ENCODE data around the gene PER2. TPM values are rescaled to one million over a fixed set of nuclear protein-coding genes. Genes with fewer than 3 reads are reported as not detected.

The PER2 gene
- total RNA-seq, 1 donor from 2014 or later: 15.3 TPM

DNA sequence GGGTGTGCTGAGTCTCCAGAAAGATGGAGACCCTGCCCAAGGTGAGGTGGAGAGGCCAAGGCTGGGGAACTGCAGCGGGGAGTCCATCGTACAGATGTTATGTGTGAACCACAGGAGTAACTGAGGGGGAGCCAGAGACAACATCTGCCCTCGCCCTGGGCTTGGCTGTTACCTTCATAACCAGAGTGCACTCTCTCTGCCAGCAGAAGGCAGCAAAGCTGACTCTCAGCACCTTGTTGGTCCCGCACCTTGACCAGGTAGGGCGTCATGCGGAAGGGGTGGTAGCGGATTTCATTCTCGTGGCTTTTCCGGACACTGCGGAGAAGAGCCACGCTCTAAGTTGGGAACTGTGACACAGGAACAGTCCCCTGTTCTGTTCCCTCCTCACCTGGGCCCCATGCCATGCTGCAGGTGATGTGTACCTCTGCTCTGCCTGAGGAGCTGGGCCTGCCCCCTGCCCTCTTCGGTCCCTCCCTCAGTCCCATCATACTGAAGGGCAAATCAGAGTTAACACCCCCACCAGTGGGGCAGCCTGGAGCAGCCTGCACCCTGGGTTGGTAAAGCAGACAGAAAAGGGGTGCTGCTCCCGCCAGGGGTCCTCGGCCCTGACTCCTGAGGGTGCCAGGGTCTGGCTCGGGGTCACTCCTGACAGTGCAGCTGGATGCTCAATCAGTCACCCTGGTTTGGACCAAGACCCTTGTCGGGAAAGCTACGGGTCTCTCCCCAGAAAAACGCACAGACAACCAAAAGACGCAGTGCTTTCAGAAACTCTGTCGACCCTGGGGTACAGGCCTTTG is 20.3 kb downstream of the PER2 start:
- DNase-seq: no peak

- no peak for DNase-seq
Measured at GRCh38 chr2:238267341-238267710, 21.1 kb downstream of the PER2 start.

DNA sequence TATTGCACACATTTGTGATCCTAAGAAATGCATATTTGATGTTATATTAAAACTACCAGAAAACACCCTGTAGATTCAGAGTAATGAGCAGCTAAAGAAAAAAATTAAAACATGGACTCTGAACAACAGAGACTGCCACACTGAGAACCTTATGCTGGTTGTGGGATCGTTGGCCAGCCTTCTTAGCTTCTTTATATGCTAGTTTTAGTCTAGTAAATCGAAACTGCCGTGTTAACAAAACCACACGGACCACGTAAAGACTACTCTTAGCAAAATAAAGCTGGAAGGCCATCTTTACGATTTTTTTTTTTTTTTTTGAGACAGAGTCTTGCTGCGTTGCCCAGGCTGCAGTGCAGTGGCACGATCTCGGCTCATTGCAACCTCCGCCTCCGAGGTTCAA is 22.8 kb downstream of the PER2 start:
- no peak for DNase-seq

DNA sequence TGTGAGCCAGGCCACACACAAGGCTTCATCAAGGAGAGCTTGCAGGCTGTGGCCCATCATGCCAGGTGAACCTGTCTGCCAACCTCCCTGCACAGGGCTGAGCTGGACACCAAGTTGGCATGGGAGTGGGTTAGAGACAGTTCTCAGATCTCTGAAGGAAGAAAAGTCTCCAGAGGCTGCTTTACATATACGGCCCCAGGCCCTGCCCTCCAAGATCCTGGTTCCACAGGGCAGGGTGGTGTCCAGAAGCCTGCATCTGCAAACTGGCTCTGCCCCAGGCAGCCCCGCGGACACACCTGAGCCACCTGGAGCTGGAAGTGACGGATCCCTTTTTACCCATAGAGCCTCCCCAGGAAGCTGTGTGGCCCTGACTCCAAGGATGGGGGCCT is 24.3 kb downstream of the PER2 start:
- DNase-seq: no peak

- DNase-seq: peak; percentile 95
Measured at GRCh38 chr2:238263204-238264071, 25.0 kb downstream of the PER2 start.

DNA sequence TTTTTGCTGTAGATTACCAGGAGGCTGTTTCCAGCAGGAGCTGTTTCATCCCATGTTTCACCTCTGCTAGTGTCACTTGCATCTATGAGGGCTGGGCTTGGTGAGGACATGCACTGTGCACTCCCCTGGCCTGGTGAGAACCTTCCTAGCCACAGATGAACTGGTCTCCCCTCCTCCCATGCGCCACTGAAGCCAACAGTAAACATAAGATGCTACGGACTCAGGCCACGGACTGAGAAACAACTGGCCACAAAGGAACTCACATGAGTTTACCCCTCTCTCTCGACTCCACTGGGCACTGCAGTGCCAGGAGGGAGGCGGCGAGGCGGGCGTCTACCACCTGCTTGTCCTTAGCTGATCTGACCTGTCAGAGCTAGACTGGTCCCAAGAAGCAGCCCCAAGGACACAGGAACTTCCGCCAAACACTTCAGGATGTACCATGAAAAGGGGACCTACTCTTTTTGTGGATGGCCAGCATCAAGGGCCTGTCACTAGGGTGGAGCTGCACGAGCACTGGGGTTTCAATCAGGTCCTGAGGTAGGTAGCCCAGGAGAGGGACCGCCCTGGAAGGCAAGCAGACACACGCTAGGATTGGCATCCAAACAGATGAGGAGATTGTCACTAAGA is 25.8 kb downstream of the PER2 start:
- DNase-seq: no peak

DNA sequence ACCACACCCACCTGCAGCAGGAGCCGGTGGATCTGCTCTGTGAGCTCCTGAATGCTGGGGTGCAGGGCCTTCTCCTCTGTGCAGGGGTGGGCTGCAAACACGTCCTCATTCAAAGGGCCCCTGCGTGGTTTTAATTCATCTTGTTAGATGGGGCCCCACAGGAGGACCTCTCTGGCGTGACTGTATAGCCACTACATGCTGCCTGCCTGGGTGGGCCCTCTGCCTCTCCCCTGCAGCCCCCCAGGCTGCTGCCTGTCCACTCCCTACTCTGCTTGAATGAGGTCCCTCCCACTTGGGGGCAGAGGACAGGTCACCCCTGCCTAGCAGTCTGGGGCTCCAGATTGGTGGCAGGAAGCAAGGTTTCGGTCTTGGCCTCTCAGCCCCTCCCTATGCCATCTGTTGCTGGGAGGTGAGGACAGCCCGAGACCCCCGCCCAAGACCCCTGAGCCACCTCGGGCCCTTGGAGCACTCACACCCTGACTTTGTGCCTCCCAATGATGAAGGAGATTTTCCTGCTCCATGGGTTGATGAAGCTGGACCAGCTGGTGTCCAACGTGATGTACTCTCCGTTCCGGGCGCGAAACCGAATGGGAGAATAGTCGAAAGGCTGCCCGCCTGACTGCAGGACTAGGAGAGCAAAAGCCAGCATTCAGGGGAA is 26.6 kb downstream of the PER2 start:
- DNase-seq: no peak

- DNase-seq: peak; percentile 49
Measured at GRCh38 chr2:238260883-238261282, 27.5 kb downstream of the PER2 start.

- no peak for DNase-seq
Measured at GRCh38 chr2:238259061-238260020, 29.1 kb downstream of the PER2 start.

GRCh38 chr2:238257786-238258700 is 30.4 kb downstream of the PER2 start:
- no peak for DNase-seq

DNA sequence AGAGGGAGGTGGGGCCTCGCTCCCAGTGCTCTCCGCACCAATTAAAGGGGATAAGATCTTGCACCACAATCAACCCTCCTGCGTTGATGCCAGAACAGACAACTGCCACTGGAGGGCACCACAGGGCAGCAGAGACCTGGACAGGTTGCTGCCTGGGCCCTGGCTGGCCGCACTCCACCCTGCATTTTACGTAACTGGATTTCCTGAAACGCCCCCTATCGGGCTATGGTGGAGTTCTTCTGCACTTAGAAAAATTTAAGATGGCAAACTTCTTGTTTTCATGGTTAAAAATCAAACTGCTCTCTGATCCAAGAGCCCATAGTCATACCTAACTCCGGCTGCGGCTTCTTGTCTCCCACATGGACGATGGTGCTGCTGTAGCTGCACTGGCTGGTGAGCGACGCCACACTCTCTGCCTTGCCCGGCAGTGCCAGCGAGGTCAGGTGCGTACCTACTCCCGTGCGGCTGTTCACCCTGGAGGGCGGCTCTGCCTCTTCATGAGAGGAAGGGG is 31.8 kb downstream of the PER2 start:
- peak; percentile 85 for DNase-seq

DNA sequence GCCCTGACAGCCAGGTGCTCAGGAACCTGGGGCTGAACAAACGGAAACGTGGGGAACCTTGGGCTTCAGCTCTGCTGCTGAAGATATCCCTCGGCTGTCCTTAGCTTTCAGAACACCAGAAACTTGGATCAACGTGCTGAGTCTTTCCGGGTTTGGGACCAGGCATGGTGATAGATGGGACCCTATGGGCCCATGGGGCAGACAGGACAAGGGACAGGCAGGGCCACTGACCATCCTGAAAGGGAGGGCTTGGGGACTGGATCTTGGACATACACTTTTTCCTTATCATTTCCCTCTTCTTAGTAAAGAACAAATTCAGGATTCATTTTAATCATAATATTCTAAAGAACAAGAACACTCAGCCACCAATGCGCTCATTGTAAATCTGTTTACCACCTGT is 32.3 kb downstream of the PER2 start:
- DNase-seq: no peak

GRCh38 chr2:238255636-238256035 is 32.8 kb downstream of the PER2 start:
- no peak for DNase-seq

DNA sequence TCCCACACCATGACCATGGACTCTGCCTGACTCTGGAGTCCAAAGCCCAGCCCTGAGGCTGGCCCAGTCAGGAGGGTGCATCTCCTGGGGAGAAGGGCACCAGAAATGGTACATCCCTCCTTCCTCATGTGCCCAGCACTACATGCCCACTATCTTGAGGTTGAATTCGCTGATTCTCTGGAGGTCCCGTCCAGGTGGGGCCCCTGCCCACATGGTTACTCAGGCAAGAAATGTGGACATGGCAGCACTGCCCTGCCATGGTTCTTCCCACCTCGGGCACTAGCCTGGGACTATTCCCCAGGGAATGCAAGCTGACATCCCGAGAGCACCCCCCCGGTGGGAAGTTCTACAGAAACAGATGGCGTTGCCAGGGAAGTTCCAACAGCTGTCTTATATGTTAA is 33.3 kb downstream of the PER2 start:
- DNase-seq: peak; percentile 72

GRCh38 chr2:238254095-238254723 is 34.2 kb downstream of the PER2 start:
- no peak for DNase-seq

- no peak for DNase-seq
Measured at GRCh38 chr2:238252766-238253630, 35.4 kb downstream of the PER2 start.

DNA sequence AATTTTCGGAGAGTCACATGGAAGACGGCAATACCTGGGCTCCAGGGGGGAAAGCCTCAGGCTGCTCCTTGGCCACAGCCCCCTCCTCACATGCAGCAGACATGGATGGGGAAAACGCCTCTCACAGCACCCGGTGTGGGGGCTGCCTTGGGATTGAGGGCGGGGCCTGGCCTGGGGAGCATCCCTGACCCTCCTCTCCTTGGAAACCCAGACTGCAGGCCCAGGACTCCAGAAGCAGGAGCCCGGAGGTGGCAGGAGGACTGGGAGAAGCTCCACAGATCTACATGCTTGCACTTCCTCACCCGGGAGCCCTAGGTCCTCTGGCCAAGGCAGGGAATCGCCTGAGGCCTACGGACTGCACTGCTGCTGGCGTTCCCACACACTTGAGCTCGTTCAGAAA is 36.4 kb downstream of the PER2 start:
- DNase-seq: no peak

- no peak for DNase-seq
Measured at GRCh38 chr2:238251331-238251730, 37.1 kb downstream of the PER2 start.
